GM20431 (cell line): ENCODE results near the gene LAMC2.
"Not testable (repeated sequence)": the region's sequence is repeated elsewhere in the genome, so short reads cannot be mapped to it uniquely, and the experiment has no call there.

Experiments
- in situ Hi-C: fragments of 300-500 bp; cut with MseI, MboI; formaldehyde crosslinking; loops from one replicate; pipeline ENCODE4 v1.15.0; 2020; ENCODE audit warnings: low sequenced_read_pairs; ENCODE audit not compliant: unreplicated experiment

The LAMC2 gene

DNA sequence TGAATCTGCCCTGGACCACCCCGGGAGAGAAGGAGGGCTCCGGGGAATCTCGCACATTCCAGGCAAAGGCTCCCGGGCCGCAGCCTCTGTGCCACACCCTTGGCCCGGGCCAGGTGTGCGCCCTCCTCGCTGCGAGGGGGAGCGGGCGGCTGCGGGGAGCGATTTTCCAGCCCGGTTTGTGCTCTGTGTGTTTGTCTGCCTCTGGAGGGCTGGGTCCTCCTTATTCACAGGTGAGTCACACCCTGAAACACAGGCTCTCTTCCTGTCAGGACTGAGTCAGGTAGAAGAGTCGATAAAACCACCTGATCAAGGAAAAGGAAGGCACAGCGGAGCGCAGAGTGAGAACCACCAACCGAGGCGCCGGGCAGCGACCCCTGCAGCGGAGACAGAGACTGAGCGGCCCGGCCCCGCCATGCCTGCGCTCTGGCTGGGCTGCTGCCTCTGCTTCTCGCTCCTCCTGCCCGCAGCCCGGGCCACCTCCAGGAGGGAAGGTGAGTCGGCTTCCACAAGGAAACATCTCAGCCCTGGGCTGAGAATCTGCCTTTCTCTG, at the start of gene LAMC2:
LAMC2 (plus strand) TSS at position 324 of the 550 bp plus-strand sequence; CDS start at position 413, 89 bp downstream.
- in situ Hi-C loops: no loop called here

- in situ Hi-C loops: no loop called here
Observed at GRCh38 chr1:183137782-183138181, 48.3 kb upstream of the LAMC2 start.

GRCh38 chr1:183138301-183138700, 47.8 kb upstream of the LAMC2 start:
- in situ Hi-C loops: no loop called here

DNA sequence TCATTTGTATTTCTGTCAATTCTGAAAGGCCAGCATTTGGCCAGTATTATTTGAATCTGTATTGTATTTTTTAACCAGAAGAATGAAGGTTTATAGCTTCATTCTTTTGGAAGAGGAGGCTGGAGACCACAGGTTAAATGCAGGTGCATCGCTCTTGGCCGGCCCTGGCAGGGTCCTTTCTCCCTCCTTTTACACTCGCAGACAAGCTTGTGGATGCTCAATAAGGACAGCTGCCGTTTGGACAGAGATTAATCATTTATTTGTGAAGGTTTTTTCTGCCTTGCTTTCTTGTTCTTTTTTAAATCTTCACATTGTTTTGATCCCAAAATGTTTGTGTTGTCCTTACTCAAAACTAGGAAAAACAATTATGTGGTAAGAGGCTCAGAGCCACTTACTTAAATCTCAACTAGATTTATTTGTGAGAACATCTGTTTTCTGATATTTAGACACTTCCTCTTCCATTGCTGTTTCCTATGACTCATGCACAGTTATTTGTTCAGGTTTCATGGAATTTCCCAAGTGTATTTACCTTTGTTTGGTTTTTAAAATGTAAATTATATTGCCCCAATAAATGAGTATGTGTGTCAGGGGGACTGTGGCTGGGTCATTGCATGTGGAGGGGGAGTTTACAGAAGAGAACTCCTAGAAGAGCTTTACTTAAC, 46.7 kb upstream of the LAMC2 start:
- in situ Hi-C loops: no loop called here

DNA sequence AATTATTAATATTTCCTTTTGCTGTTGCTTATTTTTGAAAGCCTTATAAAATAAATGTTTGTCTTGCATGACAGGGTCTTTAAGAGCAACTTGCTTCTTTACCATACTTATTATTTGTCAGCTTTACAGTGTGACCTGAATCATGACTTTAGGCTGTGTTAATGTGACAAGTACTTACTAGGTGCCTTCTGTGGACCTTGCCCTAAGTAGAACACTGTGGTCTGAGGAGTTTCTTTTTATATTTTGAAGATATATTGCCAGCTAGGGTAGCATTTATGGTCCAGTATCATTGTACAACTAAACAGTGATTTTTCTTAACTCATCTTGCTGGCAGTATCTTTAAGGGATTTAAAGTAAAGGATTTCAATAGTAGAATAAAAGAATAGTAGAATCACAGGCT, 45.4 kb upstream of the LAMC2 start:
- in situ Hi-C loops: no loop called here

GRCh38 chr1:183142171-183142570, 43.9 kb upstream of the LAMC2 start:
- in situ Hi-C loops: no loop called here

DNA sequence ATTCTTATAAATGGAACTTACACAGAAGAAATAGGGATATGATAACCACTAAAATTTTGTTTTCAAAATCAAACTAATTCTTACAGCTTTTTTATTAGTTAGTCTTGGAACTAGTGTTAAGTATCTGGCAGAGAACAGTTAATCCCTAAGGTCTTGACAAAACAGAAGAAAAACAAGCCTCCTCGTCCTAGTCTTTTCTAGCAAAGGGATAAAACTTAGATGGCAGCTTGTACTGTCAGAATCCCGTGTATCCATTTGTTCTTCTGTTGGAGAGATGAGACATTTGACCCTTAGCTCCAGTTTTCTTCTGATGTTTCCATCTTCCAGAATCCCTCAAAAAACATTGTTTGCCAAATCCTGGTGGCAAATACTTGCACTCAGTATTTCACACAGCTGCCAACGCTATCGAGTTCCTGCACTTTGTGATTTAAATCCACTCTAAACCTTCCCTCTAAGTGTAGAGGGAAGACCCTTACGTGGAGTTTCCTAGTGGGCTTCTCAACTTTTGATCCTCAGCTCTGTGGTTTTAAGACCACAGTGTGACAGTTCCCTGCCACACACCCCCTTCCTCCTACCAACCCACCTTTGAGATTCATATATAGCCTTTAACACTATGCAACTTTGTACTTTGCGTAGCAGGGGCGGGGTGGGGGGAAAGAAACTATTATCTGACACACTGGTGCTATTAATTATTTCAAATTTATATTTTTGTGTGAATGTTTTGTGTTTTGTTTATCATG, 42.3 kb upstream of the LAMC2 start:
- in situ Hi-C loops: no loop called here

GRCh38 chr1:183144752-183145151, 41.3 kb upstream of the LAMC2 start:
- in situ Hi-C loops: no loop called here

- in situ Hi-C loops: no loop called here
Observed at GRCh38 chr1:183147735-183148134, 38.3 kb upstream of the LAMC2 start.

DNA sequence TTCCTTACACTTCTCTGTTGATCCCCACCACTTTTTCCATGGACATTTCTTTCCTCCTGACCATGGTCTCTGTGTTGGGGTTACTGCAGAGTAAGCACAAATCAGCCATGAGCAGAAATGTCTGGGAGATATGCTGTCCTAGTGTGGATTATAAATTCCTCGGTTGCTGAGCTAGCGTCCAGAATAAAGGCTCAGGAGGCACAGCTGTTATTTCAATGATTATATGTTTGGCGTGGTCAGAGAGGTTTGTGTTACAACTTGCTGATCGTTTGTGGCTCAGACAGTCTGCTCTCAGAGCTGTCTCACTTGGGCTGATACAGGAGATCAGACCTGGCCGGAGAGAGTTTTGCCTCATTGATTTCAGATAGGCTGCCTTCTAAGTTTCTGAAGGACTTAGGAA, 37.5 kb upstream of the LAMC2 start:
- in situ Hi-C loops: no loop called here

DNA sequence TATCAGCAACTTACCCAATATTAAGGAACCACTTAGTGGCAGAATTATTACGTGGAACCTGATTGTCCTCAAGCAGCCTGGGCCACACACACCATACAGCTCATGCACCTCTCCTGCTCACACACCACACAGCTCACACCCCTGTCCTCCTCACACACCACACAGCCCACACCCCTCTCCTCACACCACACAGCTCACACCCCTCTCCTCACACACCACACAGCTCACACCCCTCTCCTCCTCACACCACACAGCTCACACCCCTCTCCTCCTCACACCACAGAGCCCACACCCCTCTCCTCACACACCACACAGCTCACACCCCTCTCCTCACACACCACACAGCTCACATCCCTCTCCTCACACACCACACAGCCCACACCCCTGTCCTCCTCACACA, 36.8 kb upstream of the LAMC2 start:
- in situ Hi-C loops: no loop called here

DNA sequence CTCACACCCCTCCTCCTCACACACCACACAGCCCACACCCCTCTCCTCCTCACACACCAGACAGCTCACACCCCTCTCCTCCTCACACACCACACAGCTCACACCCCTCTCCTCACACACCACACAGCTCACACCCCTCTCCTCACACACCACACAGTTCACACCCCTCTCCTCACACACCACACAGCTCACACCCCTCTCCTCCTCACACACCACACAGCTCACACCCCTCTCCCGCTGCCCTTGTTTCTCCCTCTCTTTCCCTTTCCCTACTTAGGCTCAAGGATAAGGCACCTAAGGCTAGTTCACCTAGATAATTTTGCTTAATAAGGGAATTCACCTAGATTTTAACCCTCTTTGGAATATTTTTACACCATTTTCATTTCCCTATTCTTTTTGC, 36.0 kb upstream of the LAMC2 start:
- in situ Hi-C loops: not testable (repeated sequence)

- in situ Hi-C loops: no loop called here
Observed at GRCh38 chr1:183150445-183150844, 35.6 kb upstream of the LAMC2 start.

GRCh38 chr1:183152180-183152579, 33.9 kb upstream of the LAMC2 start:
- in situ Hi-C loops: no loop called here

GRCh38 chr1:183155939-183156338, 30.1 kb upstream of the LAMC2 start:
- in situ Hi-C loops: no loop called here

- in situ Hi-C loops: no loop called here
Observed at GRCh38 chr1:183159960-183160359, 26.1 kb upstream of the LAMC2 start.

- in situ Hi-C loops: no loop called here
Observed at GRCh38 chr1:183161391-183161790, 24.7 kb upstream of the LAMC2 start.

DNA sequence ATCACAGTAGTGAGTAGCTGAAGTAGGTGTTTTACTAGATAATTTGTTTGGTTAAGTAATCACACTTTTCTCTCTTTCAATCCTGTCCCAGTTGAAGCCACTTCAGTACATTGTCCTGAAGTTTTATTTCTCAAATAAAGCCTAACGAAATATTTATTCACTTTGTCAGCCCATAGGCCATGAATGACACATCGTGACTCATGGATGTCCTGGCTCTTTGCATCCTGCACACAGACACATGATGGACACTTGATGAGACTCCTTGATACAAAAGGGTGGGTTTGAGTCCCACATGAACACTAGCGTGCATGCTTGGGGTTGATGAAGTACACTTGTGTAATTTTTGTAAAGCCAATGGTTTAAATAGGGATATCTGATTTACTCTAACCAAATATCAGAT, 22.7 kb upstream of the LAMC2 start:
- in situ Hi-C loops: no loop called here

DNA sequence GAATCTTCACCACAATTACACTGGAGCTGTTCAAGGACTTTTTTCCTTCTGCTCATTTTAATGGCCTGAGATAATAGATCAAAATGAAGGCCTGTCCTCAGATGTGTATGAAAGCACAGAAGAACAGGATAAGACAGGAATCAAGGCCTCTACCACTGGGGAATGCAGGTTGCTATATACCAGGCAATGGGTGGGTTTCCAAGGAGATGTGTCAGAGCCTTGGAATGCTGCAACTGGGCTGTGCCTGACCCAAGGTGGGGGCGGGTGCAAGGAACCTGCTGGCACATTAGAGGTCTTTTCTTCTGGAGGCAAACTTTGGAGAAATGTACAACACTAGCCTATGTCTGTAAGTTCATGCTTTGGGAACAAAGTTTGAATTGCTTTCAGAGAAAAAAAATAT, 21.7 kb upstream of the LAMC2 start:
- in situ Hi-C loops: no loop called here

DNA sequence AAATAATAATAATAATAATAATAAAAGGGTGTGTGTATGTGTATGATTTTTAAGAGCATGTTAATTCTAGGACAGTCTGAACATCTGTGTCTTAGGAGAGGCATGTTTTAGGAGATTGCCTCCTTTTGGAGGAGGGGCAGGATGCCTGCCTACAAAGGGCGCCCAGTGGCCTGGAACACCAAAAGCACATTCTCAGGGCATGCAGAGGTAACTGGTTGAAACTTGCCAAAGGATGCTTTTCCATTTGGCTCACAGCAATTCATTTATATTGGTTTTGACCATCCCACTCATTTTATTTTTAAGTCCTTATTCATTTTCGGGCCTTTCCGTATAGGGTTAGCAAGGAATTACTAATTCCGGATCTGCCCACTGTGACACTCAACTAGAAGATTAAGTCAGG, 21.1 kb upstream of the LAMC2 start:
- in situ Hi-C loops: no loop called here

DNA sequence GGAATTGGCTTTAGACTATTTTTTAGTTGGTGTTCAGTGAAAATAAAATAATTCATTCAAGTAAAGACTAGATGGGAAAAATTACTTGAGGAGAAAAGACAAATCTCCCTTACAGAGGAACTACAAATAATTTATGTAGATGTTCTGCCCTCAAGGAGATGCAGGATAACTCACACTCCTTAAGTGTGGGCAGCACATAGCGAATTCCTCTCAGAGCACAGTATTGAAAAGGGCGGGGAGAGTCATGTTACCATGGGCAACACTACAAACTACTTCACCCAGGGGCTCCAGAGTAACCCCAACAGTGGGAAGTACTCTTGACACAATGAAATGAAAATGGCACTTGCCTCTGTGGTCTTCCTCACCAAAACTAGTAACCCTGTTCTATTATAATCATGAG, 20.6 kb upstream of the LAMC2 start:
- in situ Hi-C loops: no loop called here

GRCh38 chr1:183166454-183166853, 19.6 kb upstream of the LAMC2 start:
- in situ Hi-C loops: no loop called here
